ENCODE results near the gene CKM.
"Not testable (repeated sequence)": the region's sequence is repeated elsewhere in the genome, so short reads cannot be mapped to it uniquely, and the experiment has no call there.

CKM gene

DNA sequence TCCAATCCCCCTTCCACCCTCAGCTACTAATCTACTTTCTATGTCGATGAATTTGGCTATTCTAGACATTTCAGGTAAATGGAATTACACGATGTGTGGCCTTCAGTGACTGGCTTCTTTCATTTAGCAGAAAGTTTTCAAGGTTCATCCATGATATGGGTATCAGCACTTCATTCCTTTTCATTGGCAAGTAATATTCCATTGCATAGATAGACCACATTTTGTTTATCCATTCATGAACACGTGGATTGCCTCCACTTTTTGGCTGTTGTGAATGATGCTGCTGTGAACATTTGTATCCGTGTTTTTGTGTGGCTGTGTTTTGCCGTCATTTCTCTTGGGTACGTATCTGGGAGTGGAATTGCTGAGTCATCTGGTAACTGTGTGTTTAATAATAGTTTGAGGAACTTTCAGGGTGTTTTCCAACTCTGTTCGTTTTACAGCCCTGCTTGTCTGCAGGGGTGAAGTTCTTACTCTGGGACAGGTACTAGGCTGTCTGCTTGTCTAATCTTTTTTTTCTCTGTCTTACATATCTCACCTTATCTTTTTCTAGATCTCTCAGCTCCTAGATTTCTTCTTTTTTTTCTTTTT, 39.1 kb downstream of the CKM start:
- no peak for DNase-seq

- DNase-seq, result no peak
These were observed 42.2 kb downstream of the CKM start for GRCh38 chr19:45280471-45280961.

GRCh38 chr19:45279587-45280192, 43.0 kb downstream of the CKM start:
- no peak for DNase-seq

GRCh38 chr19:45278087-45278486, 44.6 kb downstream of the CKM start:
- DNase-seq, result no peak

DNA sequence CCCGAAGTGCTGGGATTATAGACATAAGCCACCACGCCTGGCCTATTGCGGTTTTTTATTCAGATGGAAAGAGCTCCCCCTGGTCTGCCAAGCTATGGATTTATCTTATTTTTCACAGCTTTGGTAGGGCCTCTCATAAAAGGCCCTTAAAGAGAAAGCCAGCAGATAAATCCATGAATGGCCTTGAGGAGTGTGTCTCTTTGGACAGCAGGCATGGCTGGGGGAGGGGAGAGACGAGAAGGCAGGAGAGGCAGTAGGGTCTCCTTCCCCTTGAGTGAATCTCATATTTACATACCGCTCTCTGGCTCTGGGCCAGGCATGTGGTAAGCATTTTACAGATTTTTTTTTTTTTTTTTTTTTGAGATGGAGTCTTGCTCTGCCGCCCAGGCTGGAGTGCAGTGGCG, 46.4 kb downstream of the CKM start:
- DNase-seq, result no peak

GRCh38 chr19:45275370-45275971, 47.2 kb downstream of the CKM start:
- no peak for DNase-seq

- no peak for DNase-seq
These were observed 49.2 kb downstream of the CKM start for GRCh38 chr19:45273521-45273855.

GRCh38 chr19:45271735-45272108, 51.0 kb downstream of the CKM start:
- no peak for DNase-seq

- DNase-seq, result no peak
These were observed 51.5 kb downstream of the CKM start for GRCh38 chr19:45271098-45271734.

DNA sequence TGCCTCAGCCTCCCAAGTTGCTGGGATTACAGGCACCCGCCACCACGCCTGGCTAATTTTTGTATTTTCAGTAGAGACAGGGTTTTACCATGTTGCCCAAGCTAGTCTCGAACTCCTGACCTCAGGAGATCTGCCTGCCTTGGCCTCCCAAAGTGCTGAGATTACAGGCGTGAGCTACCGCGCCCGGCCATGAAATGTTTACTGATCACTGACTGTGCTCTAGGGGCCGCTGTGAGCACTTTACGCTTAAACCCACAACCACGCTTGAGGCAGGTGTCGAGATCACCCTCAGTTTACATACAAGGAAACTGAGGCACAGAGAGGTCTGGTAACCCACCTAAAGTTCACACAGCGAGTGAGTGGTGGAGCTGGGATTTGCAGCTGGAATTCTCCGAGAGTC, 52.7 kb downstream of the CKM start:
- not testable (repeated sequence) for DNase-seq

DNA sequence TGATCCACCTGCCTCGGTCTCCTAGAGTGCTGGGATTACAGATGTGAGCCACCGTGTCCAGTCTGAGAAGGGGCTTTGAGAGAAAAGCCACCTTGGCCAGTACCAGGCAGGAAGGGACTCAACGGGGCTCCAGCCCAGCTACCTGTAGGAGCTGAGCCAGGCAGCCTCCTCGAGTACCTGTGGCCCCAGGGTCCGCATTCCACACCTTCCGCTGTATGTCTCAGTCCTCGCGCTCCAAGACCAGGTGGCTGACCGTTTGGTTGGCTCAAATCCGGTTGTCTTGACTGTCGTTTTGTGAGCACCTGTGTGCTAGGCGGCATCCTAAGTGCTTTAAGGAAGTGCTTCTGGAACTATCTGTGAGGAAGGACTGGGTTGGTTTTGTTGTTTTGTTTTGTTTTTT, 55.4 kb downstream of the CKM start:
- DNase-seq, result no peak

DNA sequence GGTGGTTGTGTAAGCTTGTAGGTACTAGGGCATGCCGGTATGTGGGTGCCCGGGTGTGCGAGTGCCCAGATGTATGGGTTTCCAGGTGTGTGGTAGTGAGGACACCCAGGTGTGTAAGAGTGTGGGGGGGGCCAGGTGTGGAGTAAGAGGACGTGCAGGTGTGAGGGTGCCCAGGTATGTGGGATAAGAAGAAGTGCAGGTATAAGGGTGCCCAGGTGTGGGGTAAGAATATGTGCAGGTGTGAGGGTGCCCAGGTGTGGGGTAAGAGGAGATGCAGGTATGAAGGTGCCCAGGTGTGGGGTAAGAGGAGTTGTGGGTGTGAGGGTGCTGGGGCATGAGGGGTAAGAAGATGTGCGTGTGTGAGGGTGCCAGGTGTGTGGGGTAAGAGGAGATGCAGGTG, 57.3 kb downstream of the CKM start:
- no peak for DNase-seq

GRCh38 chr19:45264781-45265317, 57.8 kb downstream of the CKM start:
- DNase-seq, result no peak

- no peak for DNase-seq
These were observed 59.7 kb downstream of the CKM start for GRCh38 chr19:45263013-45263412.

- DNase-seq, result no peak
These were observed 60.1 kb downstream of the CKM start for GRCh38 chr19:45262570-45262969.

DNA sequence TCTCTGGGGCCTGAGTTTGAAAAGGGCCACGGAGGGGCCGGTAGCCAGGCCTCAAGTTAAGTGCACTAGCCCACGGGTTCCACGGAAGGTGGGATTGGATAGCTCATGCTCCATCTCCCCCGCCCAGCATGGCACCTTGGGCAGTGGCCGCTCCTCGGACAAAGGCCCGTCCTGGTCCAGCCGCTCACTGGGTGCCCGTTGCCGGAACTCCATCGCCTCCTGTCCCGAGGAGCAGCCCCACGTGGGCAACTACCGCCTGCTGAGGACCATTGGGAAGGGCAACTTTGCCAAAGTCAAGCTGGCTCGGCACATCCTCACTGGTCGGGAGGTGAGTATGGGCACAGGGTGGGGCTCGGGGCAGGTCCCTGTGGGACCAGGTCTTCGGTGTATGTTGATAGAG, 63.8 kb downstream of the CKM start:
- DNase-seq, result no peak

- DNase-seq, result no peak
These were observed 65.8 kb downstream of the CKM start for GRCh38 chr19:45256836-45257235.
